HCT116 (cell line): ENCODE data around the gene ARHGEF3. TPM values are rescaled to one million over a fixed set of nuclear protein-coding genes. Genes with fewer than 3 reads are reported as not detected.

Source experiments
- ATAC-seq: fragments of 200-7000 bp; cut with Tn5 transposase; 2 replicates; pipeline ENCODE4 v1.9.1; 2020; ENCODE audit warnings: mild to moderate bottlenecking, moderate library complexity
- BruUV-seq: library from RNA; stranded (reverse); fragments of 400-500 nt; replicated peaks from 2 replicates; lab custom pipeline; 2021; lab: Mats Ljungman, UMichigan
- CTCF ChIA-PET: fragments of 300-600 bp; sonication (Branson Sonifier 250); formaldehyde crosslinking; loops from one replicate; lab custom pipeline; 2021; ENCODE audit warnings: antibody characterized with exemption; lab: Charles Lee
- POLR2A ChIA-PET: fragments of 300-600, 350-600 bp; sonication (Branson Sonifier 250); formaldehyde crosslinking; loops from one replicate; lab custom pipeline; 2021; ENCODE audit warnings: antibody characterized with exemption; lab: Charles Lee
- RAD21 ChIA-PET, 2 experiments: fragments of 300-600 bp; sonication (Branson Sonifier 250); formaldehyde crosslinking; loops; one replicate each; lab custom pipeline; 2023; ENCODE audit warnings: low total read pairs in 2 of 2; ENCODE audit not compliant: uncharacterized antibody in 2 of 2, unreplicated experiment in 2 of 2, low non-redundant PET in 1 of 2; lab: Charles Lee
- DNase-seq: peaks from one replicate; pipeline ENCODE4 v3.0.0-alpha.2; 2010; ENCODE audit warnings: low read depth, low spot score
- H2AFZ ChIP-seq: fragments of 200-600 bp; shearing (Covaris generic), sonication (generic); 2 replicates; pipeline ENCODE4 v1.6.1; 2017; ENCODE audit warnings: low read depth, mixed run types, mixed read lengths, antibody characterized with exemption, low read length; ENCODE audit not compliant: poor library complexity, severe bottlenecking
- H3K27ac ChIP-seq: 2 replicates; pipeline ENCODE4 v1.5.1; 2012; ENCODE audit warnings: low read depth, low read length
- H3K27me3 ChIP-seq: fragments of 200-600 bp; sonication (generic); 2 replicates; pipeline ENCODE4 v1.6.1; 2016; ENCODE audit warnings: mixed run types, low read length, mixed read lengths; ENCODE audit not compliant: insufficient read depth
- H3K36me3 ChIP-seq, 2 experiments: fragments of 200-500 bp in 1 of 2; fragments of 200-600 bp in 1 of 2; sonication (Bioruptor generic) in 1 of 2; sonication (generic) in 1 of 2; 2 replicates each; pipeline versions ENCODE4 v1.5.1 to v1.6.1; 2014 to 2016; ENCODE audit warnings: low read length in 2 of 2, inconsistent platforms in 1 of 2, mixed read lengths in 1 of 2, mixed run types in 1 of 2; ENCODE audit not compliant: insufficient read depth in 2 of 2, control insufficient read depth in 1 of 2
- H3K4me1 ChIP-seq, 2 experiments: fragments of 200-600 bp in 1 of 2; sonication (generic) in 1 of 2; 2 replicates each; pipeline versions ENCODE4 v1.5.1 to v1.6.1; 2012 to 2017; ENCODE audit warnings: low read length in 2 of 2, inconsistent platforms in 1 of 2, mild to moderate bottlenecking in 1 of 2, mixed read lengths in 1 of 2, mixed run types in 1 of 2, moderate library complexity in 1 of 2; ENCODE audit not compliant: insufficient read depth in 2 of 2, control insufficient read depth in 1 of 2
- H3K4me2 ChIP-seq: fragments of 200-600 bp; sonication (generic); 2 replicates; pipeline ENCODE4 v1.6.1; 2017; ENCODE audit warnings: mixed run types, low read length, mixed read lengths
- H3K4me3 ChIP-seq, 2 experiments: fragments of 200-600 bp in 1 of 2; sonication (generic) in 1 of 2; replicated peaks in 1 of 2; 2 replicates each; pipeline ENCODE4 v1.5.1; 2011 to 2016; ENCODE audit warnings: low read length in 2 of 2, control low read depth in 1 of 2, low read depth in 1 of 2, mild to moderate bottlenecking in 1 of 2, mixed read lengths in 1 of 2, mixed run types in 1 of 2
- H3K79me2 ChIP-seq: fragments of 200-600 bp; sonication (generic); 2 replicates; pipeline ENCODE4 v1.6.1; 2017; ENCODE audit warnings: mild to moderate bottlenecking, mixed run types, low read length, moderate library complexity, mixed read lengths; ENCODE audit not compliant: insufficient read depth
- H3K9ac ChIP-seq: fragments of 200-600 bp; sonication (generic); 2 replicates; pipeline ENCODE4 v1.6.1; 2016; ENCODE audit warnings: low read length, mixed read lengths
- H3K9me2 ChIP-seq: fragments of 200-600 bp; sonication (generic), shearing (Covaris generic); 2 replicates; pipeline ENCODE4 v1.6.1; 2017; ENCODE audit warnings: mixed run types, mild to moderate bottlenecking, moderate library complexity; ENCODE audit not compliant: insufficient read depth
- H3K9me3 ChIP-seq, 2 experiments: fragments of 200-500 bp in 1 of 2; fragments of 200-600 bp in 1 of 2; sonication (Bioruptor generic) in 1 of 2; sonication (generic) in 1 of 2; 2 replicates each; pipeline ENCODE4 v1.6.1; 2014 to 2017; ENCODE audit warnings: low read length in 2 of 2, mixed read lengths in 2 of 2, inconsistent platforms in 1 of 2, low read depth in 1 of 2, mild to moderate bottlenecking in 1 of 2, mixed run types in 1 of 2, moderate library complexity in 1 of 2; ENCODE audit not compliant: control insufficient read depth in 1 of 2, insufficient read depth in 1 of 2
- H4K20me1 ChIP-seq: fragments of 200-600 bp; sonication (generic), shearing (Covaris generic); 2 replicates; pipeline ENCODE4 v1.6.1; 2017; ENCODE audit warnings: mixed run types, mild to moderate bottlenecking, moderate library complexity; ENCODE audit not compliant: insufficient read depth
- CBX3 ChIP-seq: IDR thresholded peaks from 2 replicates; pipeline ENCODE4 v1.6.1; 2012; ENCODE audit warnings: low read depth
- CEBPB ChIP-seq: IDR thresholded peaks from 2 replicates; pipeline ENCODE4 v1.6.1; 2012; ENCODE audit warnings: low read depth
- EGR1 ChIP-seq: IDR thresholded peaks from 2 replicates; pipeline ENCODE4 v1.6.1; 2012; ENCODE audit warnings: low read depth
- EZH2 ChIP-seq: fragments of 200-600 bp; sonication (generic); IDR thresholded peaks from 2 replicates; pipeline ENCODE4 v1.6.1; 2017; ENCODE audit warnings: antibody characterized with exemption, mixed run types
- EZH2phosphoT487 ChIP-seq: fragments of 200-600 bp; IDR thresholded peaks from 2 replicates; pipeline ENCODE4 v1.6.1; 2018; ENCODE audit warnings: antibody characterized with exemption, borderline replicate concordance
- FOSL1 ChIP-seq: IDR thresholded peaks from 2 replicates; pipeline ENCODE4 v1.6.1; 2012; ENCODE audit warnings: low read depth
- MAX ChIP-seq: IDR thresholded peaks from 2 replicates; pipeline ENCODE4 v1.6.1; 2012
- POLR2A ChIP-seq: IDR thresholded peaks from 2 replicates; pipeline ENCODE4 v1.7.0; 2011; ENCODE audit warnings: borderline replicate concordance; ENCODE audit not compliant: insufficient read depth, insufficient read length; ENCODE audit errors: extremely low read depth
- POLR2AphosphoS5 ChIP-seq: IDR thresholded peaks from 2 replicates; pipeline ENCODE4 v1.6.1; 2011; ENCODE audit warnings: mild to moderate bottlenecking, low read depth, low read length, moderate library complexity
- SIN3A ChIP-seq: IDR thresholded peaks from 2 replicates; pipeline ENCODE4 v1.6.1; 2012; ENCODE audit warnings: low read depth
- SP1 ChIP-seq: IDR thresholded peaks from 2 replicates; pipeline ENCODE4 v1.6.1; 2012; ENCODE audit warnings: low read depth
- SRF ChIP-seq: IDR thresholded peaks from 2 replicates; pipeline ENCODE4 v1.6.1; 2012; ENCODE audit warnings: low read depth
- TCF7L2 ChIP-seq: IDR thresholded peaks from 2 replicates; pipeline ENCODE4 v1.7.0; 2011; ENCODE audit warnings: borderline replicate concordance, inconsistent platforms; ENCODE audit not compliant: insufficient read depth, insufficient read length; ENCODE audit errors: extremely low read depth
- ZBTB33 ChIP-seq: IDR thresholded peaks from 2 replicates; pipeline ENCODE4 v1.6.1; 2011; ENCODE audit warnings: mild to moderate bottlenecking, low read length, moderate library complexity; ENCODE audit not compliant: insufficient replicate concordance; ENCODE audit errors: extremely low read depth
- ZFX ChIP-seq: fragments of 450-650 bp; IDR thresholded peaks from 2 replicates; pipeline ENCODE4 v1.6.1; 2017
- ZNF274 ChIP-seq: fragments of 200-500 bp; sonication (Bioruptor generic); IDR thresholded peaks from 2 replicates; pipeline ENCODE4 v1.6.1; 2014; ENCODE audit warnings: mild to moderate bottlenecking, low read depth, low read length, inconsistent platforms
- intact Hi-C: fragments of 100-400 bp; cut with micrococcal nuclease; formaldehyde crosslinking; loops from 2 replicates; pipeline ENCODE4 v1.10.0; 2022
- total RNA-seq: library from RNA; stranded (reverse); gene quantifications from one replicate; pipeline ENCODE4 v1.2.1, GENCODE V29; 2021; ENCODE audit not compliant: unreplicated experiment
- TF ChIP-seq, protein P1 (sequence below): IDR thresholded peaks from 2 replicates; pipeline ENCODE4 v1.6.1; 2012; ENCODE audit warnings: low read depth

ARHGEF3 gene
- total RNA-seq, 1 experiment from 2014 or later = 18.1 TPM

DNA sequence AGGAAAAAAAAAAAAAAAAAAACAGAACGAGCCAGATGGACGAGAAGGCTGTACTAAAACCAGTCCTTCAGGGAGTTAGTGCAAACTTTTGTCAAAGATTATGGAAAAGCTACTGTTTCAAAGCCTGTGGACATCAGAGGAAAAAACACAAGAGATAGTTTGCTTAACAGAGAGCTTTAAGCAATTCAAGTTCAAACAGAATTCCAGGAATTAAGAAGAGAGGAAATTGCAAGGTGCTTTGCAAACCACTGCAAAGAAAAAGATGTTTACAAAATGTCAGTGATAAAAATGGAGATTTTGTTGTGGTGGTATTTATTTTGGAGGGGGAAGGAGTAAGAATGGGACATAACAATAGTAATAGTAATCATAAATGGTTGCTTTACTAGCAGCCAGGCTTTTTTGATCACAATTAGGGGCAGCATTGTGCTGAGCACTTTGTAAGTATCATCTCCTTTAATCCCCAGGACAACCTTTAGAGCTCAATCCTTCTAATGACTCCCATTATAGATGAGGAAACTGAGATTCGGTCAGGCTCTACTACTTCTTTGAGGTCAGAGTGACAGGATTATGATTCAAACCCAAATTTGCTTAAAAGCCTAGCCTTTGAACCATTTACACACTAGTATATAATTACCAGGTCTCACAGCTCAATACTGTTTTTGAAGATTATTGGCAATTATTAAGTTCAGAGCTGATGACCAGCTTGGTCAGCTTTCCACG is 22.4 kb upstream of the ARHGEF3 start:
- H3K4me3 ChIP-seq = no peak overlapping the region
- H3K9ac ChIP-seq = no peak overlapping the region
- 0 out of 2 replicates have a peak, but pooled peaks cover 3% of the 10 kb centered on the region for H3K27me3 ChIP-seq
- ChIA-PET POLR2A (no interaction called here), RAD21 (no interaction called here), CTCF (interaction anchor here (1.1 kb wide), 1 partner anchor 16 kb away, joined by 3 read pairs; no protein-coding TSS in a partner anchor)
- no peaks in the 10 kb centered on the region for H3K9me2 ChIP-seq
- intact Hi-C loops = no loop called here
- H3K9me3 ChIP-seq = no peaks in the 10 kb centered on the region
- peaks cover 37 to 48% of the 10 kb centered on the region in 2 experiments for H3K4me1 ChIP-seq
- no peaks in the 10 kb centered on the region for H4K20me1 ChIP-seq
- no peaks in the 10 kb centered on the region for H3K79me2 ChIP-seq
- no peak overlapping the region for H3K27ac ChIP-seq
- H3K36me3 ChIP-seq = no peaks in the 10 kb centered on the region
- no TSS peak for BruUV-seq
- TF ChIP-seq EZH2 = no peak
- TF ChIP-seq, protein P1, sequence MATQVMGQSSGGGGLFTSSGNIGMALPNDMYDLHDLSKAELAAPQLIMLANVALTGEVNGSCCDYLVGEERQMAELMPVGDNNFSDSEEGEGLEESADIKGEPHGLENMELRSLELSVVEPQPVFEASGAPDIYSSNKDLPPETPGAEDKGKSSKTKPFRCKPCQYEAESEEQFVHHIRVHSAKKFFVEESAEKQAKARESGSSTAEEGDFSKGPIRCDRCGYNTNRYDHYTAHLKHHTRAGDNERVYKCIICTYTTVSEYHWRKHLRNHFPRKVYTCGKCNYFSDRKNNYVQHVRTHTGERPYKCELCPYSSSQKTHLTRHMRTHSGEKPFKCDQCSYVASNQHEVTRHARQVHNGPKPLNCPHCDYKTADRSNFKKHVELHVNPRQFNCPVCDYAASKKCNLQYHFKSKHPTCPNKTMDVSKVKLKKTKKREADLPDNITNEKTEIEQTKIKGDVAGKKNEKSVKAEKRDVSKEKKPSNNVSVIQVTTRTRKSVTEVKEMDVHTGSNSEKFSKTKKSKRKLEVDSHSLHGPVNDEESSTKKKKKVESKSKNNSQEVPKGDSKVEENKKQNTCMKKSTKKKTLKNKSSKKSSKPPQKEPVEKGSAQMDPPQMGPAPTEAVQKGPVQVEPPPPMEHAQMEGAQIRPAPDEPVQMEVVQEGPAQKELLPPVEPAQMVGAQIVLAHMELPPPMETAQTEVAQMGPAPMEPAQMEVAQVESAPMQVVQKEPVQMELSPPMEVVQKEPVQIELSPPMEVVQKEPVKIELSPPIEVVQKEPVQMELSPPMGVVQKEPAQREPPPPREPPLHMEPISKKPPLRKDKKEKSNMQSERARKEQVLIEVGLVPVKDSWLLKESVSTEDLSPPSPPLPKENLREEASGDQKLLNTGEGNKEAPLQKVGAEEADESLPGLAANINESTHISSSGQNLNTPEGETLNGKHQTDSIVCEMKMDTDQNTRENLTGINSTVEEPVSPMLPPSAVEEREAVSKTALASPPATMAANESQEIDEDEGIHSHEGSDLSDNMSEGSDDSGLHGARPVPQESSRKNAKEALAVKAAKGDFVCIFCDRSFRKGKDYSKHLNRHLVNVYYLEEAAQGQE = no peak
- TF ChIP-seq POLR2A = no peak
- no peak for TF ChIP-seq EZH2phosphoT487
- TF ChIP-seq TCF7L2 = no peak
- no peak for TF ChIP-seq ZNF274
- TF ChIP-seq EGR1 = no peak
- no peak for TF ChIP-seq POLR2AphosphoS5
- TF ChIP-seq MAX = no peak
- no peak for TF ChIP-seq ZBTB33
- TF ChIP-seq SP1 = no peak
- no peak for TF ChIP-seq SIN3A
- no peak for TF ChIP-seq FOSL1
- no peak for TF ChIP-seq ZFX
- no peak for TF ChIP-seq CEBPB
- TF ChIP-seq CBX3 = no peak
- TF ChIP-seq SRF = no peak
- no peak overlapping the region for H3K4me2 ChIP-seq
- H2AFZ ChIP-seq = no peak overlapping the region
- DNase-seq (no peak), ATAC-seq (no peak)
